HG02943 (cell line): ENCODE results near the gene HP.
"Not testable (repeated sequence)": the region's sequence is repeated elsewhere in the genome, so short reads cannot be mapped to it uniquely, and the experiment has no call there.

Source experiments
- ATAC-seq: cut with Tn5 transposase; IDR thresholded peaks from one replicate; pipeline ENCODE4 v1.9.1; 2021; ENCODE audit warnings: mild to moderate bottlenecking, low read depth, moderate library complexity; ENCODE audit not compliant: unreplicated experiment

Gene HP, protein sequence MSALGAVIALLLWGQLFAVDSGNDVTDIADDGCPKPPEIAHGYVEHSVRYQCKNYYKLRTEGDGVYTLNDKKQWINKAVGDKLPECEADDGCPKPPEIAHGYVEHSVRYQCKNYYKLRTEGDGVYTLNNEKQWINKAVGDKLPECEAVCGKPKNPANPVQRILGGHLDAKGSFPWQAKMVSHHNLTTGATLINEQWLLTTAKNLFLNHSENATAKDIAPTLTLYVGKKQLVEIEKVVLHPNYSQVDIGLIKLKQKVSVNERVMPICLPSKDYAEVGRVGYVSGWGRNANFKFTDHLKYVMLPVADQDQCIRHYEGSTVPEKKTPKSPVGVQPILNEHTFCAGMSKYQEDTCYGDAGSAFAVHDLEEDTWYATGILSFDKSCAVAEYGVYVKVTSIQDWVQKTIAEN

GRCh38 chr16:72054254-72054847 lies at the start of gene HP:
HP (plus strand) TSS chr16:72054505; CDS start chr16:72054653, 148 bp downstream.
- not testable (repeated sequence) for ATAC-seq

DNA sequence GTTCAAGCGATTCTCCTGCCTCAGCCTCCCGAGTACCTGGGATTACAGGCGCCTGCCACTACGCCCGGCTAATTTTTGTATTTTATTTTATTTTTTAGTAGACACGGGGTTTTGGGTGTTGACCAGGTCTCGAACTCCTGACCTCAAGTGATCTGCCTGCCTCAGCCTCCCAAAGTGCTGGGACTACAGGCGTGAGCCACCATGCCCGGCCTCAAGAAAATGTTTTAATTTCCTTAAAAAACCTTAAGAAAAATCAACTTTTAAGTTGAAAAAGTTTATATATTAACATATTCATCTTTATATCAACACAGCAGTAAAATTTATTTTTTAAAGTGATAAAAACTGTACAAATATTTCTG lies 46.3 kb upstream of the HP start:
- not testable (repeated sequence) for ATAC-seq

DNA sequence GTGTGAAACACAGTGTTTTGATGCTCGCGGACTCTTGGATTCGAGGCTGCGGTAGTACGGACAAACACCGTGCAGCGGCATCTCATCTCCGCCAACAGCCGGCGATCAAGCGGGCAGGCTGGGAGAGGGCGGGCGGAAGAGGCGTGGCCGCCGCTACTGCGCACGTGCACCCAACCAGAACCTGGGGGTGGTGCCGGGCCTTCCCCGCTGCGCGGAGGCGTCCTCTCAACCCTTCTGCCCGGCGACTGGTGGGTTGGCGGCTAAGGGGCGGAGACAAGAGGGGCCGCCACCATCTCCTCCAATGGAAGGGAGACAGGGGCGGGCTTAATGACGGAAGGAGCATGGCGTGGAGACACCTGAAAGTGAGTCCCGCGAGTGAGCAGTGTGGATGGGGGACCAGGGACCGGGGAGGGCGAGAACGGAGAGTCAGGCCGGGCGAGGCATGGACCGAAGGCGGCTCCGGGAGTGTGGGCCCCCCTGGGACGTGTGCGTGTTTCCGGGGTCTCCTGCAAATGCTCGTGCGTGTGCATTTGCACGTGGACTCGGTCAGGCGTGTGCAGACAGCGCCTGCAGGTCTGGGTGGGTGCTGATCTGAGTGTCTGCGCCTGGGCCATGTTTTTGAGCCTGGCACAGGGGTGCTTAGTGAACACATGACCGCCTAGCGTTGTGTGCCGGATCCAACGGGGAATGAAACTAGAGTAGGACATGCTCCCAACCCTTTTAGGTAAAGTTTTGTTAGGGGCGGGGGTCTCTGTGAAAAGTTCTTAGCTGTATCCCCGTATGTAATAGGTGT lies 45.7 kb upstream of the HP start, which contains the start of gene DHODH:
Gene DHODH, plus strand, starts transcription at position 321 of the 793 bp plus-strand sequence. Its CDS starts 21 bp downstream, at position 342.
- peak; percentile 98 for ATAC-seq

DNA sequence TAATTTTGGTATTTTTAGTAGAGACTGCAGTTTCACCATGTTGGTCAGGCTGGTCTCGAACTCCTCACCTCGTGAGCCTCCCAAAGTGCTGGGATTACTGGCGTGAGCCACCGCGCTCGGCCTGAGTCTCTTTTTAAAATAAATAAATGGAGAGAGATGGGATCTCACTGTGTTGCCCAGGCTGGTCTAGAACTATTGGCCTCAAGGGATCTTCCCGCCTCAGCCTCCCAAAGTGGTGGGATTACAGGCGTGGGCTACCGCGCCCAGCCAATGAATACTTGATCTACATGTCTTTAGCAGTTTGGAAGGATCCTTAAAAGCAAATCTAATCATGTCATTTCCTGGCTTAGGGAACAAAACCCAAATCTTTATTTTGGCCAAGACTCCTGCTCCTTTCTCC lies 44.5 kb upstream of the HP start:
- no peak for ATAC-seq

GRCh38 chr16:72012607-72013006 lies 41.7 kb upstream of the HP start:
- no peak for ATAC-seq

DNA sequence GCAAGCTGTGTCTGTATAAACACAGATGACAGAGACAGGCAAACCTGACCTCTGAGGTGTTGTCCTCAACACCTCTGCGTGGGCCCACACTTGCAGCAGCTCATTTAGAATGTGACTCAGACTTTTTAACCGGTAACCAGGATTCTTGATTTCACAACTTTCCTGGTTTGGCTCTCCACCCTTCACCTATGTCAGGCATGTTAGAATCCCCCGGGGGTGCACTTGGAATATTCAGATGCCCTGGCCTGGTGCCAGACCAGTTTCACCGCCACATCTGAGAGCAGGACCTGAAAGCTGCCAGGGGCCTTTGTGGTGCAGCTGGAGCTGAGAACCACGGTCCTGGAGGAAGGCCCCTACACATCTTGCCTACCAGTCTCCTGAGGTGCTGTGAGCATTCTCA lies 40.9 kb upstream of the HP start:
- no peak for ATAC-seq

DNA sequence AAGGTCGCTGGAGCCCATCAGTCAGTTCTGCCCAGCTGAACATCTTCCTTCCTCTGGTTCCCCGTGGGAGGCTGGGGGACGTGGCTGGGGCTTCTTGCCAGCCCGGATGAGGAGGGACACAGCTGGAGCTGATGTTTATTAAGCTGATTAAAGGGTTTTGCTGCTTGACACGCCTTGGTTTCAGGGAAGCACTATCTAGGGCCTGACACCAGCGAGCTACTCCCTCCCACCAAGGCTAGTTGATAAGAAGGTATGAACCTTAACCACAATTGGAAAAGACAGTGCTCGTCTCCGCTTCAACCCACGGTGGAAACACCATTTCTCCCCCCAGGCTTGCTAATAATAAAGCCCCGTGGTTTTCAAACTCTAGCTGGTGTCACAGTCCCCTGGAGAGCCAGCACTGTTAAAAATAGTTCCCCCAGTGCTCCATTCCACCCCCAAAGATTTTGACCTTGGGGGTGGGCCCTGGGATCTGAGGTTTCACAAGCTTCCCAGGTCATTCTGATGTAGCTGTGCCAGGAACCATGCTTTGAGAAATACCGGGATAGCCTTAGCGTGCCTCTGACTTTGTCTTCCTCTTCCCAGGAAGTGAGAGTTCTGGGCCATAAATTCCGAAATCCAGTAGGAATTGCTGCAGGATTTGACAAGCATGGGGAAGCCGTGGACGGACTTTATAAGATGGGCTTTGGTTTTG lies 40.3 kb upstream of the HP start:
- ATAC-seq, result no peak

GRCh38 chr16:72014675-72015074 lies 39.6 kb upstream of the HP start:
- no peak for ATAC-seq

- ATAC-seq, result no peak
Observed at GRCh38 chr16:72015124-72015523, 39.2 kb upstream of the HP start.

DNA sequence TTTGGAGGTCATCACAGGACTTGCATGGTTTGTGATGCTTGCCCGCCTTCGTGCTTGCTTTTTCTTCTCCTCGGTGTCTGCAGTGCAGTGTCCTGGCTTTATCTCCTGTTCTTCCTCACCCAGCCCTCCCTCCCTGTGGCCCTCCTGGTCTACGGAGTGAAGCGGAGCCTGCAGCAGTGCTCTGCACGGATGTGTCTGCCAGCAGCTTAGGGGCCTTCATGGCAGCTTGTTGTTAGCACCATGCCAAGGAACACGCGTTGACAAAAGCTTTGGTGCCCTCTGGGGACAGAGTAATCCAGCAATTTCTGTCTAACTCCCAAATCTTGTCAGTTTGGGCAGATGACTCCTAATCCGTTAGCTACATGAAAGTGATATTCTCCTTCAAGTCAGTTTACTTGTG lies 35.8 kb upstream of the HP start:
- ATAC-seq, result no peak

DNA sequence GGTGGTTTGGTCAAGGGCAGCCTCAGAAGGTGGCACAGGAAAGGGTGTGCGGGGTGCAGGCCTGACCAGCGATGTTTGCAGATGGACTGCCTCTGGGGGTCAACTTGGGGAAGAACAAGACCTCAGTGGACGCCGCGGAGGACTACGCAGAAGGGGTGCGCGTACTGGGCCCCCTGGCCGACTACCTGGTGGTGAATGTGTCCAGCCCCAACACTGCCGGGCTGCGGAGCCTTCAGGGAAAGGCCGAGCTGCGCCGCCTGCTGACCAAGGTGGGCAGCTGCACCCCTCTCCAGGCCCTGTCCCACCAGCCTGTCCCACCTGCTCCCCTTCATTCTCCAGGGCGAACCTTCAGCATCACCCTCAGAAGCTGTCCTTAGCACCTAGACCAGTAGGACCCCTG lies 33.3 kb upstream of the HP start:
- no peak for ATAC-seq

- ATAC-seq, result no peak
Observed at GRCh38 chr16:72022127-72022526, 32.2 kb upstream of the HP start.

DNA sequence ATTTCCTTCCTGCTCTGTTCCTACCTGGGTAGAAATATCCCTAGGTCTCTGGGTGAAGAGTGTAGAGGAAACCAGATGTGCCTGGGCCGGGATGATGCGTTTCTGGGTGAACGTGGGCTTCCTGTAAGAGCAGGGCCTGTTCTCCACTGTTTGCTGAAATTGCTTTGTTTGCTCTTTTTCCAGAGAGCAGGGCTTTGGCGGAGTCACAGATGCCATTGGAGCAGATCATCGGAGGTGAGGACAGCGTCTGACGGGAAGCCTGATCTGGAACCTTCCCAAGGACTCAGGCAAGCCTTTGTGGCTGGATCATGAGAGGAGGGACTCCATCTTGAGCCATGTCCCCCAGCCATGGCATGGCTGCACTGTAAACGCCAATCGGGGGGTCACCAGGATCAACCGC lies 30.3 kb upstream of the HP start:
- ATAC-seq, result no peak

DNA sequence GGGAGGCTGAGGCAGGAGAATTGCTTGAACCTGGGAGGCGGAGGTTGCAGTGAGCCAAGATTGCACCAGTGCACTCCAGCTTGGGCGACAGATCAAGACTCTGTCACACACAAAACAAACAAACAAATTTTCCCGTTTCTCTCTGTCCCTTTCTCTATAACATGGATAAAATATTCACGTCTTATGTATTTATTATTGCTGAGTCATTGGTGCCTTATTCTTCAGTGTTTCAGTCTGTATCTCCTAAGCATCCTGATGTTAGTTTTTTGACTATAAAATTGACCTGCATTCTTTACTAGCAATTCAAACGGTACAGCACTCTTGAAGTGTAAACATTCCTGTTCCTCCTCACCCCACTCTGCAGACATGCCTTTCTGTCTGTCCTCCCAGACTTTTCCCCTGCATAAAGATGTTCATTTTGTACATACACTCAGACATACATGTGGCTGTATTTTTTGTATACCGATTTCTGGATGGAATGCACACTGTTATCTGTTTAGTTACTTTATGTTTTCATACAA lies 29.4 kb upstream of the HP start:
- no peak for ATAC-seq

- ATAC-seq, result no peak
Observed at GRCh38 chr16:72025404-72026114, 28.7 kb upstream of the HP start.

DNA sequence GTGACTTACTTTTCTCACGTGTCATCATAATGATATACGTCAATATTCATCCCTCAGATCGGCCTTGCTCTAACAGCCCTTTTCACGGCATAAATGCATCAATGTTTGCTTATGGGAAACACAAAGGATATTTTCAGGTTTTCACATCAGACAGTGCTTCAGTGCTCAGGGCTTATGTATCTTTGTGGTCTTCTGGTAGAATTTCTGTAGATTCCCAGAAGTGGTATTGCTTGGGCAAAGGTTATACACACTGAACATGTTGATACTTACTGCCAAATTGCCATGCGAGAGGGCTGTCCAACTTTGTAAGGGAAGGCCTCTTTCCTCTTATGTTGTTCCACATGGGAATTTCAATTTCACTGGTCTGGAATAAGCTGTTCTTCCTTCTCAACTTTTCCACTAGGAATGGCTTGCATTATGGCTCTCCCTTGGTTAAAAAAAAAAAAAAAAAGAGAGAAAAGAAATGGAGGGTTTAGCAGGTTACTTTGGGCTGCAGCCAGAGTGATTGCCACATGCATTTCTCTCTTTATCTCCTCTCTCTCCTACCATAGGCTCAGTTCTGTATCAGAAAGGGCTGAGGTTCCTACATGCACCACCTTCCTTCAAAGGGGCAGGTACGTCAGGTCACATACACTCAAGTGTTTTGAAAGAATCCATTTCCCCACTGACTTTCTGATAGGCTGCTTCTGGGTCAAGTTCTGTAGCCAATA lies 26.5 kb upstream of the HP start:
- ATAC-seq, result no peak

DNA sequence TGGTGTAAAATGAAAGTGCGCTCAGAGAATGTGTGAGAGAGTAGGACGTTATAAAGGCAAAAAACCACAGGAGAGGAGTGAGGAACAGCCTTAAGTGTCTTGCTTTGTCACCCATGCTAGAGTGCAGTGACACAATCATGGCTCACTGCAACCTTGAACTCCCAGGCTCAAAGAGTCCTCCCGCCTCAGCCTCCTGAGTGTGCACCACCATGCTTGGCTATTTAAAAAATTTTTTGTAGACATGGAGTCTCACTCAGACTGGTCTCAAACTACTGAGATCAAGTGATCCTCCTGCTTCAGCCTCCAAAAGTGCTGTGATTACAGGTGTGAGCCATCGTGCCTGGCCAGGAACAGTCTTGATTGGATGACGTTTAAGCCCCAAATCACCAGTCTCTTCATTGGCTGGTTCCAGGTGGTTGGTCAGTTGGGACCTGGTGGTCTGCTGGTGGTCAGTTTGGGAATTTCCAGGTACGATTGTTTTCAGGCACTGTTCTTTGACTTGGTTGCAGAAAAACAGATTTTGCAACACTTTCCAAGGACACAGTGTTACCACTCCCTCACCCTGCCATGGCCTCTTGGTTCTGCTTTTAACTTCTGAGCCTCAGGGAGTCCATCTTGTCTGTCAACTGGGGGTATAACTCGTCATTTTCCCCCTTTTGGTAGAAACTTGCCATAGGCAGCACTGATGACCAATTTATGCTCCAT lies 24.6 kb upstream of the HP start:
- ATAC-seq, result no peak

DNA sequence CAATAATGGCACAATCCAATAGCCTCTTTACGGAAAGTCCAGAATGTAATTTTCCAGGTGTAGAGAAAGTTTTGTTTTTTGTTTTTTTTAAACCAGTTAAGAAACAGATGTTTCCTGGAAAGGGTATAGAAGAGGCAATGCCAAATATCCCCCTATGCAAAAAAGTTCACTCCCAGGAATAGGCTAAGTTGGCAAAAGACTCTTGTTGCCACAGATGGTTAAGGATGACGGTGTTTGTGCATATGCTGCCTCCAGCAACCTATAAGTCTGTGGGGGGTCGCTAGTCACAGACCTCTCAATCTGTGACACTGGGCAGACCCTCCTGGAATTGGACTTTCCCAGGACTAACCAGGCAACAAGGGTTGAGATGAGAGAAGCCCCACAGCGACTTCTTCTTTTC lies 20.9 kb upstream of the HP start:
- no peak for ATAC-seq

DNA sequence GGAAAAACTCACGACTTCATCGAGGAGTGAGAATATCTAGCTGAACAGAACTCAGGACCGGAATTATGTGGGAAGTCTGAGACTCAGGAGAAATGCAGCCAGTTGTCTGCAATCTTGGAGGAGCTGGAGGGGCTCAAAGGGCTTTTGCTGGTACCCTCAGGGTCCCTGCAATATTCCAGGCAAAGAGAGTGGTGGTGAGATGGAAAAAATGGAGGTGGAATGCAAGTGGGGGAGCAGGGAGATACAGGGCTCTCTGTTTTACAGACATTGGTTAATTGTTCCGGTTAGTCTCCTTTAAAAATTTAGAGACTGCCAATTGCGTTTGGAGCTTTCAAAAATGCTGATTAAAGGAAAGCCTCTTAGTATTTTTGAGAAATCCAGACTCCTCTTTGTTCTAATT lies 18.2 kb upstream of the HP start:
- no peak for ATAC-seq
